NCI-H1436 (cell line): ENCODE results near the gene MPRIP.
"Not testable (repeated sequence)": the region's sequence is repeated elsewhere in the genome, so short reads cannot be mapped to it uniquely, and the experiment has no call there.

Experiments
- DNase-seq: peaks from one replicate; lab custom pipeline; 2025; lab: John Stamatoyannopoulos, UW

The MPRIP gene

GRCh38 chr17:17042384-17042736 lies at the start of gene MPRIP:
Gene MPRIP, plus strand, starts transcription at chr17:17042457. Its CDS starts 392 bp downstream, at chr17:17042849.
- DNase-seq, result no peak

- no peak for DNase-seq
These were observed 47.6 kb upstream of the MPRIP start for GRCh38 chr17:16994631-16995030.

GRCh38 chr17:16995930-16996329 lies 46.3 kb upstream of the MPRIP start:
- DNase-seq, result no peak

GRCh38 chr17:16996726-16997125 lies 45.5 kb upstream of the MPRIP start:
- not testable (repeated sequence) for DNase-seq

- no peak for DNase-seq
These were observed 44.5 kb upstream of the MPRIP start for GRCh38 chr17:16997514-16998429.

- no peak for DNase-seq
These were observed 42.2 kb upstream of the MPRIP start for GRCh38 chr17:16999931-17000625.

- DNase-seq, result no peak
These were observed 41.0 kb upstream of the MPRIP start for GRCh38 chr17:17001076-17001777.

- peak; percentile 74 for DNase-seq
These were observed 40.3 kb upstream of the MPRIP start for GRCh38 chr17:17001874-17002520.

GRCh38 chr17:17002731-17003715 lies 39.2 kb upstream of the MPRIP start:
- DNase-seq, result not testable (repeated sequence)

GRCh38 chr17:17004251-17004996 lies 37.8 kb upstream of the MPRIP start:
- no peak for DNase-seq

- DNase-seq, result not testable (repeated sequence)
These were observed 37.2 kb upstream of the MPRIP start for GRCh38 chr17:17004997-17005614.

- not testable (repeated sequence) for DNase-seq
These were observed 34.4 kb upstream of the MPRIP start for GRCh38 chr17:17007891-17008290.

GRCh38 chr17:17008621-17009397 lies 33.4 kb upstream of the MPRIP start:
- not testable (repeated sequence) for DNase-seq

GRCh38 chr17:17009972-17010371 lies 32.3 kb upstream of the MPRIP start:
- DNase-seq, result not testable (repeated sequence)

GRCh38 chr17:17010545-17011034 lies 31.7 kb upstream of the MPRIP start:
- DNase-seq, result not testable (repeated sequence)

- DNase-seq, result not testable (repeated sequence)
These were observed 31.0 kb upstream of the MPRIP start for GRCh38 chr17:17011043-17011907.
